Measurements from ENCODE around the gene CBS.
"Not testable (repeated sequence)": the region's sequence is repeated elsewhere in the genome, so short reads cannot be mapped to it uniquely, and the experiment has no call there.

DNA sequence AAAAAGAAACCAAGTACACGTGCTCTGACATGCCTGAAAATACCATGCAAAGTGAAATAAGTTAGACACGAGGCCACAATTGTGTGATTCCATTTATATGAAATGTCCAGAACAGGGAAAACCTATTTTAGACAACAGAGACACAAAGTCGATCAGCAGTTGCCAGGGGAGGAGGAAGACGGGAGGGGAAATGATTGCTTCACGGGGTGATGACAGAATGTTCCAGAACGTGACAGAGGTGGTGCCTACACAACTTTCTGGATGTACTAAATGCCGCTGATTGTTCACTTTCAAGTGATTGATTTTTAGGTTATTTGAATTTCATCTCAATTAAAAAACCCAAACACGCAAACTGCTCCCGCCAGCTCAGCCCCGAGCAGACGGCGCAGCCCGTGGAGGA is 22.5 kb downstream of the CBS start:
- not testable (repeated sequence) for TF ChIP-seq EZH2phosphoT487 (IDR thresholded peaks at IDR 0.05; ENCODE audit: borderline replicate concordance); CTCF (conservative IDR thresholded peaks at IDR 0.05; ENCODE audit: low read length)

All from Loucy (cell line).